Panc1 (cell line): Measurements from ENCODE around the gene PRM3.

Experiments used
- CTCF ChIP-seq: fragments of 450-650 bp; IDR thresholded peaks from 2 replicates; pipeline ENCODE4 v1.5.1; 2017; ENCODE audit warnings: mild to moderate bottlenecking
- SIN3A ChIP-seq: IDR thresholded peaks from 2 replicates; pipeline ENCODE4 v1.6.1; 2012; ENCODE audit warnings: low read depth, mild to moderate bottlenecking, low read length, moderate library complexity, borderline replicate concordance; ENCODE audit not compliant: insufficient read depth

- TF ChIP-seq CTCF (no peak), SIN3A (no peak)
Observed at GRCh38 chr16:11299865-11300559, 26.6 kb upstream of the PRM3 start.
